Mesenchymal stem cell (in vitro differentiated cells and primary cell): Measurements from ENCODE around the gene KCTD16. TPM values are rescaled to one million over a fixed set of nuclear protein-coding genes. Genes with fewer than 3 reads are reported as not detected.

Experiments used
- DNase-seq: peaks from one replicate; pipeline ENCODE4 v3.0.0-alpha.2; 2013
- H2AFZ ChIP-seq: one replicate; pipeline ENCODE4 v1.6.1; 2013; ENCODE audit warnings: low read depth, mild to moderate bottlenecking, control low read depth, inconsistent platforms, low read length, moderate library complexity
- H2AK5ac ChIP-seq: 2 replicates; pipeline ENCODE4 v1.6.1; 2013; ENCODE audit warnings: low read length, moderate library complexity, mild to moderate bottlenecking, inconsistent platforms; ENCODE audit not compliant: severe bottlenecking
- H2BK120ac ChIP-seq: one replicate; pipeline ENCODE4 v1.6.1; 2013; ENCODE audit warnings: low read depth, mild to moderate bottlenecking, inconsistent platforms, low read length, moderate library complexity
- H2BK12ac ChIP-seq, 2 experiments: one replicate each; pipeline ENCODE4 v1.6.1; 2013; ENCODE audit warnings: inconsistent platforms in 2 of 2, low read length in 2 of 2, mild to moderate bottlenecking in 2 of 2, moderate library complexity in 2 of 2, control low read depth in 1 of 2
- H2BK15ac ChIP-seq: one replicate; pipeline ENCODE4 v1.6.1; 2013; ENCODE audit warnings: mild to moderate bottlenecking, low read depth, inconsistent platforms; ENCODE audit not compliant: poor library complexity, severe bottlenecking
- H2BK5ac ChIP-seq: 2 replicates; pipeline ENCODE4 v1.6.1; 2013; ENCODE audit warnings: low read depth, mild to moderate bottlenecking, low read length, control low read depth, inconsistent platforms; ENCODE audit not compliant: poor library complexity, severe bottlenecking
- H3K14ac ChIP-seq, 2 experiments: one replicate each; pipeline ENCODE4 v1.6.1; 2013; ENCODE audit warnings: inconsistent platforms in 2 of 2, low read length in 2 of 2, control low read depth in 1 of 2, mild to moderate bottlenecking in 1 of 2, moderate library complexity in 1 of 2
- H3K18ac ChIP-seq, 2 experiments: one replicate each; pipeline ENCODE4 v1.6.1; 2013; ENCODE audit warnings: inconsistent platforms in 2 of 2, low read length in 2 of 2, control low read depth in 1 of 2, low read depth in 1 of 2, mild to moderate bottlenecking in 1 of 2
- H3K23ac ChIP-seq, 2 experiments: one replicate each; pipeline ENCODE4 v1.6.1; 2013; ENCODE audit warnings: inconsistent platforms in 2 of 2, low read length in 2 of 2, mild to moderate bottlenecking in 2 of 2, moderate library complexity in 2 of 2, control low read depth in 1 of 2
- H3K27ac ChIP-seq: 2 replicates; pipeline ENCODE4 v1.5.1; 2013; ENCODE audit warnings: mild to moderate bottlenecking, moderate library complexity, low read length, control low read depth, inconsistent platforms; ENCODE audit not compliant: poor library complexity, severe bottlenecking
- H3K27me3 ChIP-seq, 2 experiments: 2 replicates each; pipeline versions ENCODE4 v1.6.1 to v1.7.0; 2013; ENCODE audit warnings: low read length in 2 of 2, mild to moderate bottlenecking in 2 of 2, moderate library complexity in 2 of 2, control low read depth in 1 of 2, inconsistent platforms in 1 of 2; ENCODE audit not compliant: control insufficient read depth in 1 of 2, insufficient read depth in 1 of 2
- H3K36me3 ChIP-seq, 2 experiments: 2 replicates each; pipeline versions ENCODE4 v1.6.1 to v1.7.0; 2013; ENCODE audit warnings: low read length in 2 of 2, control low read depth in 1 of 2, inconsistent platforms in 1 of 2, low read depth in 1 of 2, mild to moderate bottlenecking in 1 of 2; ENCODE audit not compliant: insufficient read depth in 2 of 2, control insufficient read depth in 1 of 2
- H3K4ac ChIP-seq, 2 experiments: one replicate each; pipeline ENCODE4 v1.6.1; 2013; ENCODE audit warnings: inconsistent platforms in 2 of 2, low read length in 2 of 2, mild to moderate bottlenecking in 2 of 2, moderate library complexity in 2 of 2, control low read depth in 1 of 2, low read depth in 1 of 2
- H3K4me1 ChIP-seq: 2 replicates; pipeline ENCODE4 v1.6.1; 2013; ENCODE audit warnings: low read depth, low read length, control low read depth; ENCODE audit not compliant: control insufficient read depth, insufficient read depth
- H3K4me2 ChIP-seq: 2 replicates; pipeline ENCODE4 v1.6.1; 2013; ENCODE audit warnings: low read length, mild to moderate bottlenecking, inconsistent platforms; ENCODE audit not compliant: poor library complexity, severe bottlenecking
- H3K4me3 ChIP-seq, 2 experiments: 2 replicates each; pipeline versions ENCODE4 v1.5.1 to v1.7.0; 2013; ENCODE audit warnings: low read length in 2 of 2, mild to moderate bottlenecking in 2 of 2, control low read depth in 1 of 2, low read depth in 1 of 2; ENCODE audit not compliant: insufficient read depth in 1 of 2
- H3K79me1 ChIP-seq: replicated peaks from 2 replicates; pipeline ENCODE4 v1.6.1; 2013; ENCODE audit warnings: mild to moderate bottlenecking, control low read depth, low read length, inconsistent platforms; ENCODE audit not compliant: poor library complexity, severe bottlenecking
- H3K9ac ChIP-seq: 2 replicates; pipeline ENCODE4 v1.7.0; 2013; ENCODE audit warnings: mild to moderate bottlenecking, low read length, moderate library complexity
- H3K9me3 ChIP-seq: 2 replicates; pipeline ENCODE4 v1.7.0; 2013; ENCODE audit warnings: mild to moderate bottlenecking, low read length; ENCODE audit not compliant: control insufficient read depth
- H4K8ac ChIP-seq: one replicate; pipeline ENCODE4 v1.6.1; 2013; ENCODE audit warnings: inconsistent platforms, mild to moderate bottlenecking, low read length, moderate library complexity
- H4K91ac ChIP-seq: one replicate; pipeline ENCODE4 v1.6.1; 2013; ENCODE audit warnings: mild to moderate bottlenecking, low read length, inconsistent platforms
- WGBS: methylation state at CpG from one replicate; pipeline ENCODE4 v1.1.7; 2013; ENCODE audit warnings: mixed read lengths; 5-methylcytosine and 5-hydroxymethylcytosine counted together
- small RNA-seq: library from polyadenylated mRNA; stranded (forward); fragments of <200 nt; extraction: miRNeasy Mini kit (QIAGEN cat#:217004); gene quantifications from one replicate; pipeline ENCODE3, GENCODE V24; 2013; ENCODE audit warnings: low read depth

Gene KCTD16

GRCh38 chr5:144525000-144525399, 354.3 kb downstream of the KCTD16 start:
- Histone ChIP-seq H3K14ac (no peak overlapping the region), H3K36me3 (no peaks in the 10 kb centered on the region), H2AFZ (no peak overlapping the region), H4K8ac (no peak overlapping the region), H3K23ac (no peak overlapping the region), H2AK5ac (no peak overlapping the region), H4K91ac (no peak overlapping the region), H3K4me3 (no peak overlapping the region), H3K27me3 (no peaks in the 10 kb centered on the region), H3K27ac (no peak overlapping the region), H3K9ac (no peak overlapping the region), H3K9me3 (peaks cover 20% of the 10 kb centered on the region), H3K4ac (no peak overlapping the region), H3K4me2 (no peak overlapping the region), H3K79me1 (no peaks in the 10 kb centered on the region), H3K4me1 (no peaks in the 10 kb centered on the region), H2BK120ac (no peak overlapping the region), H2BK15ac (no peak overlapping the region), H2BK12ac (no peak overlapping the region), H2BK5ac (no peak overlapping the region), H3K18ac (no peak overlapping the region)
- WGBS, result no CpG with 5 or more reads among the region's 1 CpG
- DNase-seq, result no peak

- Histone ChIP-seq H3K23ac (no peak overlapping the region), H3K9ac (no peak overlapping the region), H3K27ac (no peak overlapping the region), H3K18ac (no peak overlapping the region), H3K4me2 (no peak overlapping the region), H2BK5ac (no peak overlapping the region), H2BK15ac (no peak overlapping the region), H3K27me3 (no peaks in the 10 kb centered on the region), H4K8ac (no peak overlapping the region), H3K79me1 (no peaks in the 10 kb centered on the region), H2BK12ac (no peak overlapping the region), H2AFZ (no peak overlapping the region), H3K4me1 (no peaks in the 10 kb centered on the region), H3K4me3 (no peak overlapping the region), H2BK120ac (no peak overlapping the region), H3K4ac (no peak overlapping the region), H3K14ac (no peak overlapping the region), H3K9me3 (peaks cover 16% of the 10 kb centered on the region), H4K91ac (no peak overlapping the region), H2AK5ac (no peak overlapping the region), H3K36me3 (no peaks in the 10 kb centered on the region)
- WGBS, result 86% methylated on average over 1 of the region's 1 CpG
- no peak for DNase-seq
These were observed 360.5 kb downstream of the KCTD16 start for GRCh38 chr5:144531188-144531587.

Small RNA genes within 50 kb of the gene (small RNA-seq; reads per million reads assigned to genes)
- gene CKS1BP5 (not detected), gene RN7SL87P (not detected)
